ENCODE results near the gene LRRC63.
"Not testable (repeated sequence)": the region's sequence is repeated elsewhere in the genome, so short reads cannot be mapped to it uniquely, and the experiment has no call there.

LRRC63 gene, protein sequence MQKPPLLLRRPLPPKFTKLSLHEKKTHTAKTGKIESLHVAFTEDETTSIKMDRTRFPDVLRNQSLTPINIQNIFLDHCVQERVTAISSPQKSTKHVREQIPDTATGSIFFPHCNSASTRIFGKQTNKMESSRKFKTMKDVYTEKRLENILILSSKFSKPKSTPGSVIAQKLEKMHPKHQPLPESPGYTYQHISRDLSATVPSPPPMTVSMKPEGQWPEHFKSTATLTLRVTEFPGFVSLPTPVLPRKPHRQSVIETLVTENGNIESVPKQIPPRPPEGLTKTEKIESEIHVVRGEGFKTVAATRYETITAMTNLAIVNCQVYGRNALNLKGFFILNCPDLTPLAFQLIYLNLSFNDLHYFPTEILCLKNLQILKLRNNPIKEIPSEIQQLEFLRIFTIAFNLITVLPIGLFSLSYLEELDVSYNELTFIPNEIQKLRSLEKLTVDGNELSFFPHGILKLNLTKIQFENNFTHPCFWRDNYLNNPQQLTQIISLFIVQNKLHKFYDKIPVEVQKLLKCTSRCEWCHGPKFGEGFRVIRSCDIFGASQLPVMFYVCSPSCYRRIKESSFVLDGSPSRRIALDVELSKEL

DNA sequence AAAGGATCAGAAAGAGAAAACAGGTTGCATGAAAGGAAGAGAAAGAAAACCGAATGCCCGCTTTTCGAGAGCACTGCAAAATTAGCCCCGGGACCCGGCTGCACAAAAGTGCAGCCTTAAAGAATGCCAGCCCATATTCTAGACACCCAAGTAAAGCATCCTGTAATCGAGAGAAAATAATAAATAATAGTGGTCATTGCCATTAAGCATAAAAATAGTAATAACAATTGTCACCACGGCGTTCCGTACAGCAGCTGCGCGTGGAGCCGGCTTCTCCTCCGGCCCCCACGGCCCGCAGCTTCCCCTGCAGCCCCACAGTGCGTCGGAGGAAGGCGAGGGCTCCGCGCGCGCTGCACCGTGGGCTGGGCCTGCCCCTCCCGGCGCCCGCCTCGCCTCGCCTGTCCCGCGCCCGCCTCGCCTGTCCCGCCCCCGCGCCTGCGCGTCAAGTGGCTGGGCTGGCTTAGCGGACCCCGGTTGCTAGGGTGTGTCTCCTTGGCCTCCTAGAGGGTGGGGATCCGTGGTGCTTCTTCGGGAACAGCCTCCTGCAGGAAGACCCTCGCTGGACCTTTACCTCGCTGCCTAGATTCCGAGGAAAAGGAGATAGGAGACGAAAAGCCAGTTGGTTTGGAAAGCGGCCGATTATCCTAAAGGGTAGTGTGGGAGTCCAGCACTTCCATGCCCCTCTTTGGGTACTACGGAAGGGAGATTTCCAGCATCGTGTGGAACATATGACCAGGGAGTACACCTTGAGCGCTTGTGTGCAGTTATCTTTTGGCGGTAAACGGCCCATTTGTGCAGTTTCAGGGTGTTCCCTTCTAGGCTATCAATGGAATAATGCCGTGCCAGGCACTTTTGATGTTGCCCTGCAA lies at the start of gene LRRC63:
Gene LRRC63 (plus strand): TSS at position 446 of the 869 bp plus-strand sequence. CDS start 1,107 bp downstream, outside the sequence.
- DNase-seq (ENCODE audit: low read depth, low spot score) = no peak

DNA sequence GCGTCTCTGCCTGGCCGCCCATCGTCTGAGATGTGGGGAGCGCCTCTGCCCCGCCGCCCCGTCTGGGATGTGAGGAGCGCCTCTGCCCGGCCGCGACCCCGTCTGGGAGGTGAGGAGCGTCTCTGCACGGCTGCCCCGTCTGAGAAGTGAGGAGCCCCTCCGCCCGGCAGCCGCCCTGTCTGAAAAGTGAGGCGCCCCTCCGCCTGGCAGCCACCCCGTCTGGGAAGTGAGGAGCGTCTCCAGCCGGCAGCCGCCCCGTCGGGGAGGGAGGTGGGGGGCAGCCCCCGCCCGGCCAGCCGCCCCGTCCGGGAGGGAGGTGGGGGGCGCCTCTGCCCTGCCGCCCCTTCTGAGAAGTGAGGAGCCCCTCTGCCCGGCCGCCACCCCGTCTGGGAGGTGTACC lies 49.0 kb upstream of the LRRC63 start:
- DNase-seq (ENCODE audit: low read depth, low spot score) = not testable (repeated sequence)

DNA sequence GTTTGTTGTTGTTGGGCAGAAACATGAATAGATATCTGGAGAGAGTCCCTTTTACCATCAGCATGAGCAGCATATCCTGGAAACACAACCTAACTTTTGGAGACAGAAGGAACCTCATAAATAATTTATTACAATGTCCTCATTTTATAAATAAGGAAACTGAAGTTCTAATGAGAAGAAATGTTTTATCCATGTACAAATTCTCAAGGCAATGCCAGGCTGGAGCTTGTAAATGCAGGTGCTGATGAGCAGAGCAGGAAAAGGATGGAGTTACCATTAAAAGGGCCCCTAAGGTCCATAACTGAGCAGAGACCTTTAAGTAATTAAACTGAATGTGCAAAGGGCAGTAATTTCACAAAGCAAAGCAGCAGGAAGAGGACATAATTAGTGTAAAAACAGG lies 47.1 kb upstream of the LRRC63 start:
- DNase-seq (ENCODE audit: low read depth, low spot score) = no peak

DNA sequence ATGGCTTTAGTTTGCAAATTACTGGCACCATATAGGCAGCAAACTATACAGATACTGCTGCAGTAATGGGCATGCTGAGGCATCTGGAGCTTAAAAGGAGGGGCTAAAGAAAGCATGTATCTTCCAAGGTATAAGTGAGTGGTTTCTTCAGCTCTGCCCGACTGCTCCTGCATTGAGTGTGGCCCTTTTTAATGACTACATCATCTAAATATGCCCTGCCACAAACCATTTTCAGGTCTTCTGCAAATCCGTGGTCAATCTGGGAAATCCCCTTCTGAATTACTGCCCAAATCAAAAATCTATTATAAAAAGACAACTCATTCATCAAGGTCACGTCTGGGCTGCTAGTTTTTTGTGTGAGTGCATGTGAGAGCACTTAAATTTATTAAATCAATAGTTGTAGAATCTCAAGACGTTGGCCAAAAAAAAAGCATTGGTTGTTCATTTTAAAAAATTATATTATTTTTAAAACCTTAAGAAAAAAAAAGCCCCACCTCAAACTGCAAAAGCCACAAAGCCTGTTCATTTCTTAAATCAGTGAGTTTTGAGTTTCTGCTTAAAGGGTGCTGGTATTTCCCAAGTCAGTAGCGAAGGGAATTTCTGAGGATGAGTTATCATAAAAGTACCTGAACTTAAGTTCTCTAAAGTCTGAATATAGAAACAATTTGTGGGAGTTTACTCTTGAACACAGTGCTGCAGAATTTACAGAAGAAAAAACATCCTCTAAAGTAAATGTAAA lies 46.1 kb upstream of the LRRC63 start:
- no peak for DNase-seq (ENCODE audit: low read depth, low spot score)

DNA sequence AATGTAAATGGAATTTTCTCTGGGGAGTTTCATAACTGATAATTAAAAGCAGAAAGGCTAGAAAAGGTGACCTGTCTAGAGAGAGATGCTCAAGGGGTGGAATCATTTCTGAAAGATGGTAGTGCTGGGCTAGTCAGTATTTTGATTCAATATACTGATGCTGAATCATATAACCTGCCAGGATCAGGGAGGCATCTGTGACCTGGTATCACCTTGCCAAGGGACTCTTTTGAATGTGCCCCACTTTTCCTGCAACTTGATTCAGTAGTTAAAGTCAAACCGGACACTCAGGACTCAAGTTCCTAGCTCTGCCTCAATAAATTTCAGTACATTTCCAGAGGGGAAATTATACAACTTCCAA lies 45.5 kb upstream of the LRRC63 start:
- DNase-seq (ENCODE audit: low read depth, low spot score) = no peak

DNA sequence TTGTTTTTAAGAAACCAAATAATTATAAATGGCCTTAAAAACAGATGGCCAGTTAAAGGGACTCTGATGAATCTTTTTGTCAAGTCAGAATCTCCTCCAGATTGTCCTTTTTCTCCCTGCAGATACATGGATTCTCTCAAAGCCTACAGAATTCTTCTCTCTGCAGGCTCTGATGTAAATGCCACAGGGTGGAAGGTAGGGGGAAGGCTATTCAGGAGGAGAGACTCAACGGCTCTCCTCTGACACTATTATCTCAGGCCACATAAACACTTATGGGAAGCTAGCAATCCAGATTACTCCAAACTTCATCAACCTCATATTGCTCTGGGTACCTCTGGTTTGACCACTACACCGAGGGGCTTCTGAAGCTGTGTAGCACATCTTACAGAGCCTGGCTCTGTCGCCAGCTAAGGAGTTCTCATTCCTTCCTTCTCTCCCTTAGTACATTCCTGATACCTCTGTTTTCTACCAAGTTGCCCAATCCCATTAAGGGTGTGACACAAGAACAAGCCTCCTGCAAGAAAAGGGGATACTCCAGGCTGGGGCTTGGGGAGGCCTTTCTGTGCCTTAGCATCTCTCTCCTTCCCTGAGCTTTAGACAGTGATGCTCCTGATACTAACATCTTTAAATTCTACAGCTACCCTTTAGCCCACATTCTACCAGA lies 44.6 kb upstream of the LRRC63 start:
- no peak for DNase-seq (ENCODE audit: low read depth, low spot score)

DNA sequence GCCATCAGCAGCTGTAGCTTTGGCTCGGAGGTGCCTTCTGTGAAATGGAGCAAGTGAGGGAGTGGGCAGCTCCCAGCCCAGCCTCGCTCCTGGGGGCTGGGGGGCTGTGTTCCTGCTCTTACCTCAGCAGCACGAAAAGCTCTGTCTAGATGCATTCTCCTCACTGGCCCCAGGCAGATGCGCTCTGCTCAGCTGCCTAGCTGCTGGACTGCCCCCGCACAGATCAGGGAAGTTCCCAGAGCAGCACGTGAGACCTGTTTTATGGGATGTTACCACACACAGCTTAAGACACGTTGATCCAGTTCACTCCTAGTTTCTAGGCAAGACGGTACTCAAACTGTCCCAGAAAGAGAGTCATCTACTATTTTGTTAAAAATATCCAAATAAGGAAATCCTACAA lies 43.4 kb upstream of the LRRC63 start:
- DNase-seq (ENCODE audit: low read depth, low spot score) = no peak

DNA sequence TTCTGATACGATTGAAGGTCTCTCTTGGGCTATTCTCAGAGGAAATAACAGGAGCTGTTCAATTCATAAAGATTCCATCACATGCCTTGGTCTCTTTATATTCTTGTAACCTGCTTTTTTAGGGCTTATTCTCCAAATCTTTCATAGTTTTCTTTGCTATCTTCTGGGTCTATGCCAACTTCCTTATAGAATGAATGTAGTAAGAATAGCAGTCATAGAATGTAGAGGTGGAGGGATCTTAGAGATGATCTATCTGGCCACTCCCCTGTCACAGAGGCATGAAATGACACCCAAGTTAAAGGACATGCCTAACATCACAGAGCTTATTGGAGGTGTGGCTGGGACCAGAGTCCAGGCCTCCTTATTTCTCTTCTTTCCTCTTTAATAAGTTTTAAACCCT lies 42.9 kb upstream of the LRRC63 start:
- DNase-seq (ENCODE audit: low read depth, low spot score) = no peak

DNA sequence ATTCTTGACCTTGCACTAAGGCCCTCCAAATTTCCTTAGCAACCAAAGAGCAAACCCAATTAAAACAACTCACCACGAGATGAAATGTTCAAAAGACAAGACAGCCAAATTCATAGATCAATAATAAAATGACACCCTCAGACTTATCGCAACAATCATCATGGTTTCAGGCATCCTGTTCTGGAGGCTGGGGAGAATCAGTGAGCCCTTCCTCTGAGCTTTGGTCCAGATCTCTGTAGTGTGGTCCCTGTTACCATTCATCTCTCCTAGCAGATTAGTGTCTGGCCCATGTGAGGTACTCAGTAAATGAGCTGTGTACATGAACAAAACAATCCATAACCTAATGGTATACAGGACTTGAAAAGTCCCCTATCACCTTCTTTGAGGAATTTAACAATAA lies 42.0 kb upstream of the LRRC63 start:
- DNase-seq (ENCODE audit: low read depth, low spot score) = no peak

DNA sequence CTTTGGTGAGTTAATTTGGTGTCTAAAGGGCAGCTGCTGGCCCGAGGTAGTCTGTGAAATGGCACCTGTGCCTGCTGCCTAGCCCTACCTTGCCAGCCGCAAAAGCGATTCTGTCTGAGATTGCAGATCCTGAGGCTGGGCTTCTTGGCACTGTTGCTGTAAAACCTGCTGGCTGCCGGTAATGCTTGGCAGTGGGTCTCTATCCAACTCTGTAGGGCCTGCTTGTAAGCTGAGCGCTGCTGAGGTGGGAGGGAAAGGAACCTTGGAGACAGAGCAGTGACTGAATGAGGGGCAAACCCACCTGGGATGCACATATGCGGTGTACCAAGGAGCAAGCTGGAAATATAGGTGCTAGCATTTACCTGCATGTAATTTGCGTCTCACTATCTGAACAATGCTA lies 41.5 kb upstream of the LRRC63 start:
- no peak for DNase-seq (ENCODE audit: low read depth, low spot score)

DNA sequence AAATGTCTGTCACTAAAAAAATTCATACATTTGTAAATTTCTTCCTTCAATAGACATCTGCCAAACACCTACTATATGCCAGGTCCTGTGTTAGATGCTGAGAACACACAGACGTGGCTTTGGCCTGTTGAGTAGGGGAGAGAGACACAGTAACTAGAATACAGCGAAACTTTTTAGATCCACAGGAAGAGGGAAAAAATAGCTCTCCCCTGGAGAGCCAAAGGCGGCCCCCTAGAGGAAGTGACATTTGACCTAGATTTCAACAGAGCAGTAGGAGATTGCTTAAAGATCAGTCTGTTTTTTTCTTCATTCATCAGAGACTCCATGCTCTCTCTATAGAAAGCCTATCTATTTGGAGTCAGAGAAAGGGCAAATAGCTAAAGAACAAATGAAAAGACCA lies 41.0 kb upstream of the LRRC63 start:
- DNase-seq (ENCODE audit: low read depth, low spot score) = no peak

DNA sequence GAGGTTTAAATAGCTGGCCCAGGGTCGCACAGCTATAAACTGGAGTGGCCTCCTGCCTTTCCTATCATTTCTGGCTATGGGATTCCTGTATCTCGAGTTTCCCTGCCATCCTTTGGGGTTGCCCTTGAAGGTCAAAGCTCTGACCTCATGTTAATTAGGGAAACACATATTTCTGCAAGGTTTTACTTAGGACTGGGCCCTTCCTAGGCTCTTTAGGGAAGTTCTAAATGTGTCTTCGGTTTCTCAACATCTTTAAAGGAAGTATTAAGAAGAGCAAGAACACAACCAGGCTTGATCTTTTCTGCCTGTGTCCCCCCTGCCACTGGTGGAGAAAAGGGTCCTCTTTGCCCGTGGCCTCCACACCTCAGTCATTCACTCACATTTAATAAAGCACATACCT lies 40.5 kb upstream of the LRRC63 start:
- no peak for DNase-seq (ENCODE audit: low read depth, low spot score)

DNA sequence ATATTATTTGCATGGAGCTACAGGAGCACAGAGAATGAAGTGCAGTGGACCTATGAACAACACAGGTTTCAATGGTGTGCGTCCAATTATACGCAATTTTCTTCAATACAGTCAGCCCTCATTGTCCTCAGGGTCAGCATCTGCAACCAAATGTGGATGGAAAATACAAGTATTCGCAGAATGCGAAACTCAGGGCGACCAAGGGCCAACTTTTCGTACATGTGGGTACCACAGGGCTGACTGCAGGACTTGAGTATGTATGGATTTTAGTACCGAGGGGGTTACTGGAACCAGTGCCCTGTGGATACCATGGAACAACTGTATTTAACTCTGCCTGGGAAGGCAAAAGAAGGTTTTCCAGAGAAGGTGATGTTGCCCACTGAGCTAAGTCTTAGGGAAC lies 40.0 kb upstream of the LRRC63 start:
- DNase-seq (ENCODE audit: low read depth, low spot score) = no peak

DNA sequence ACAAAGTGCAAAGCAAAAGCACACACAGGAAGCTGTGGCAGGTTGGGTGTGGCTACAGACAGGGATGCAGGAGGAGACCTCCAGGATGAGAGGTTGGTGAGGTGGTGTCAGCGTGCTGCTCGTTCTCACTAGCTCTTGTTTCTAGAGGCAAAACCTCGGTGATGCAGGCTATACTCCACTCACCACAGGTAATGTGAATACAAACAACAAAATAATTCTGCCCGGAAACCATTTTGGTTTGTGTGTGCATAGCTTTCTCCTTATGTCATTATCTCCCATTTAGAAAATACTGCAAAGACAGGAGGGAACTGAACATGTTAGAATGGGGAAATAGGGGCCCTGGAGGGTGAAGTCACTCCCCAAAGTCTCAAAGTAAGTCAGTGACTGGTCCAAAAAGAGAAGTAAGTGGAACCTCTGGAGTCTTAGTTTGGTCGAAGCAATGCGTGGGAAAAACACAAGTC lies 39.2 kb upstream of the LRRC63 start:
- no peak for DNase-seq (ENCODE audit: low read depth, low spot score)

DNA sequence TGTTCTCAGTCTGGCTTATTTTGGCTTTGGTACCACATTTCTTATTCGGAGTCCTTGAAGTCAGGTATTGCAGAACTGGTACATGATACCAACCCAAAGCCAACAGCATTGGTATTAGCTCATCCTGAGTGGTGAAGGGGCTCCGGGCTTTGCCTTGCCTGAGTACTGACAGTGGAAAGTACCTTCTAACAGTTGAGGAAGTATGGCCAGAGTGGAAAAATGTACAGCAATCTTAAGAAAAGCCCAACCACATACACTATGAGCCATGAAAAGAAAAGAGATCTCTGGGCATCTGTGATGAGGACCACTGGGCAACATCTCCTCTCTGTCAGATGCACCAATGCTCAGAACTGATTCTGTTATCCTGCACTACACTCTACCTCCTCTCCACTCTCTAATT lies 38.1 kb upstream of the LRRC63 start:
- no peak for DNase-seq (ENCODE audit: low read depth, low spot score)

DNA sequence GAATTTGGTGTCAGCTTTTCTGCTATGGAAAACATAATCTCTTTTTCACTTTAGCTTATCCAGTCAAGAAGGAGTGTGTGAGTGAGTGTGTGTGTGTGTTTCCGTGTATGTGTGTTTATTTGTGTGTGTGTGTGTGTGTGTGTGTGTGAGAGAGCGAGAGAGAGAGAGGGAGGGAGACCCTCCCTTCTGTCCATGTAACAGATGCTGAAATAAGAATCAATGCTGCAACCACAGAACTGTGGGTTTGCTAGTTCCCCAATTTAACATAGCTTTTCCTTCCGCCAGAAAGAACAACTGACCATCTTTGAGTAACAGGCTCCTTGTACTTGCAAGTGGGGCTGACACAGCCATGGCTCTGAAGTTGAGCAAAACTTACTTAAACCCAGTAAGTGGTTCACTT lies 35.0 kb upstream of the LRRC63 start:
- no peak for DNase-seq (ENCODE audit: low read depth, low spot score)

DNA sequence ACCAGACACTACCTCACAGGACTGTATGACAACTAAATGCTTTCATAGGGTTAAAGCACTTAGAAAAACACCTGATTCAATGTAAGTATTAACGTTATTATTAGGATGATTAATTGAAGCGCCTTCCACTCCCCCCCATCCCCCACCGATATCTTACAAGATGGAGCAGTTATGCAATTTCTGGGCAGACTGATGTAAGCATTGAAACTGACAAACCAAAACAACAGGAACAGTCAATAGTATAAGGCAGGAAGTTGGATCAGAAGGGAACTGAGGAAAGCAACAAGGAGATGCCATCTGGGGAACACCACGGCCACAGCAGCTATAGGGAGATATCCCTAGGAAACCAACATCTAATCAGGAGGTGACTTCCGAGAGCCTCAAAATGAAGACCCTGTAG lies 33.6 kb upstream of the LRRC63 start:
- no peak for DNase-seq (ENCODE audit: low read depth, low spot score)

DNA sequence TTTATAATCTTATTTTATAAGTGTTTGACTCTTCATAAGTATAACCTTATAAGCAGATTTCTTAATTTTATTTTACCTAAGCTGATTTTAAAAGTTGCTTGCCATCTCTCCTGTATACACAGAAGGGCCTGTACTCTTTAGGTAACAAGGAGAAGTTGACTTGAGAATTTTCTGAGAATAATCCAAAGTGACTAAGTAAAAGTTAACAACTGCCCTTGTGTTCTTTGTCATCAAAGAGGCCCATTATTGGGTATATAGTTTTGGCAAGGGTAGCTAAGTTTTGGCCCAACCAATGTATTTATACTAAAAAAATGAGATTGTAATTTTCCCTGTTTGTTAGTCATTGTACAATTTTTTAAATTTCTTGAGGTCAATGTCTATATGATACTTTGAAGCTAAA lies 32.9 kb upstream of the LRRC63 start:
- no peak for DNase-seq (ENCODE audit: low read depth, low spot score)

DNA sequence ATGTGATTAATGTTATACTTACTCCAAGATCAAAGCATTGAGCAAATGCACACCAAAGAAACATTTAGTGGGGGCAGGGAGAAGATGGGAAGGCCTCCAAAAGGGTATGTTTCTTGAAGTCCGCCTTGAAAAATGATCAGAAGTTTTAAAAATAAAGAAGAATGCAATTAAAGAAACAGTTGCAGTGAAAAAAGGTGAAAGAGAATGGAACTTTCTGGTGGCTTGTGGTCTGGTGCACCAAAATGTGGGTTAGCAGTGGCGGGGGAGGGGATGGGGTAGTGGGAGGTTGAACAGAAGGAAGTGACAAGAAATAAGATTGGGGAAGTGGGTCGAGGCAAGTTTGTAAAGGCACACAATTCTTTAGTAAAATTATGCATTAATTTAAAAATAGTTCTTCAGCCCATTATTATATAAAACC lies 32.2 kb upstream of the LRRC63 start:
- no peak for DNase-seq (ENCODE audit: low read depth, low spot score)

DNA sequence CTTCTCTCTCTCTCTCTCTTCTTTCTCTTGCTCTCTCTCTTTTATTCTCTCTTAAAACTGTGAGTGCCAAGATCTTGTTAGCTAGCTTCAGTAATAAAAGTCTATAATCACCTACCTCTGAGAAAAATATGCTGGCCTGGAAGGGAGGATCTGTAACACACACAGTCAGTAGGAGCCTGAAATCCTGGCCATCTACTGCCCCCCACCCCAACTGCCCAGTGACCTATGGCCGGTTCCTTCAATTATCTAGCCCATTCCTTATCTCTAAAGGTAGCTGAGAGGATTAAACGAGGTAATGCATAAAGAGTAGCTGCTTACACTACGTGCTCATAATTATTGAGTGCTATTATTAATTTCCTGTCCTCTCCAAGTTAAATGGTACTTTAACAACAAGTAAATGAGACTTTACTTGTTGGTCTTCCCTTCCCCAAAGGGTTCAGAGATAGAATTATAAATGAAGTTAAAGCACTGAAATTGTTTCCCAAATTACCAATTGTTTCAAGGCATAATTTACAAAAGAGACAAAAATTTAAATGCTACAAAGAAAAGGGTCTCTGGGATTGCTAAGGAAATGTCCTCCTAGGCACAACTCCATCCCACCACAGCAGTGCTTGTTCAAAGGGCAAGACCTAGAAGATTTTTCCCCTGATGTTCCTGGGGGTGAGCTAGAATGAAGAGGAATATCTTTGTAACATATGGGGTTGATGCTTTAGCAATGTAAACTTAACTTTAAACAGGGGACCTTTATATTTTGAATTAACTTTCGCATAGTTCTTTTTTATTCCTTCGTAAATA lies 31.6 kb upstream of the LRRC63 start:
- no peak for DNase-seq (ENCODE audit: low read depth, low spot score)
